Measurements from ENCODE around the gene CLSTN1.

Gene CLSTN1

DNA sequence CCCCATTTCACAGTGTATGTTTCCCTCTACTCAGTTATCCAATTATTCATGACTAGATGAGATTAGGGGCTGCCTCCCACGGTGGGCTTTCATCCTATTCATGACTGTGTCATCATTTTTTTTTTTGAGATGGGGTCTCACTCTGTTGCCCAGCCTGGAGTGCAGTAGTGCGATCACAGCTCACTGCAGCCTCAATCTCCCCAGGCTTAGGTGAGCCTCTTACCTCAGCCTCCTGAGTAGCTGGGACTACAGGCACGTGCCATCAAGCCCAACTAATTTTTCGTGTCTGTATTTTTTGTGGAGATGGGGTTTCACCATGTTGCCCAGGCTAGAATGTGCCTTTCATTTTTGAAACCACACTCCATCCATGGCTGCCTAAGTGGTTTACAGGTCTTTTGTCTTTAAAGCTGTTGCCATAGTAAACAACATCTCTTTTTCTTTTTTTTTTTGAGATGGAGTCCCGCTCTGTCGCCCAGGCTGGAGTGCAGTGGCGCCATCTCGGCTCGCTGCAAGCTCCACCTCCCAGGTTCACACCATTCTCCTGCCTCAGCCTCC is 112.2 kb downstream of the CLSTN1 start:
- TF ChIP-seq, protein P1, sequence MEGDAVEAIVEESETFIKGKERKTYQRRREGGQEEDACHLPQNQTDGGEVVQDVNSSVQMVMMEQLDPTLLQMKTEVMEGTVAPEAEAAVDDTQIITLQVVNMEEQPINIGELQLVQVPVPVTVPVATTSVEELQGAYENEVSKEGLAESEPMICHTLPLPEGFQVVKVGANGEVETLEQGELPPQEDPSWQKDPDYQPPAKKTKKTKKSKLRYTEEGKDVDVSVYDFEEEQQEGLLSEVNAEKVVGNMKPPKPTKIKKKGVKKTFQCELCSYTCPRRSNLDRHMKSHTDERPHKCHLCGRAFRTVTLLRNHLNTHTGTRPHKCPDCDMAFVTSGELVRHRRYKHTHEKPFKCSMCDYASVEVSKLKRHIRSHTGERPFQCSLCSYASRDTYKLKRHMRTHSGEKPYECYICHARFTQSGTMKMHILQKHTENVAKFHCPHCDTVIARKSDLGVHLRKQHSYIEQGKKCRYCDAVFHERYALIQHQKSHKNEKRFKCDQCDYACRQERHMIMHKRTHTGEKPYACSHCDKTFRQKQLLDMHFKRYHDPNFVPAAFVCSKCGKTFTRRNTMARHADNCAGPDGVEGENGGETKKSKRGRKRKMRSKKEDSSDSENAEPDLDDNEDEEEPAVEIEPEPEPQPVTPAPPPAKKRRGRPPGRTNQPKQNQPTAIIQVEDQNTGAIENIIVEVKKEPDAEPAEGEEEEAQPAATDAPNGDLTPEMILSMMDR (IDR thresholded peaks at IDR 0.05; ENCODE audit: low read length) = no peak
- no peak for TF ChIP-seq EZH2 (IDR thresholded peaks at IDR 0.05; ENCODE audit: borderline replicate concordance, low read length)
- Histone ChIP-seq H3K9me2 (ENCODE audit: low read depth, low read length) (no peaks in the 10 kb centered on the region), H3K9ac (ENCODE audit: low read length) (no peak overlapping the region), H3K4me3 (ENCODE audit: low read depth, low read length, poor library complexity, severe bottlenecking) (no peak overlapping the region), H3F3A (ENCODE audit: insufficient read depth, low read length) (peaks cover 3% of the 10 kb centered on the region; the same call in 1 of the 2 replicates), H3K4me1 (ENCODE audit: insufficient read depth, low read length, severe bottlenecking) (peaks cover 16% of the 10 kb centered on the region), H3K79me2 (ENCODE audit: insufficient read depth, low read length) (no peaks in the 10 kb centered on the region), H3K4me2 (ENCODE audit: low read length) (no peak overlapping the region), H3K27me3 (ENCODE audit: insufficient read depth, low read length) (no peaks in the 10 kb centered on the region), H4K20me1 (ENCODE audit: insufficient read depth, low read length) (no peaks in the 10 kb centered on the region), H3K36me3 (ENCODE audit: insufficient read depth, low read length) (peaks cover 37% of the 10 kb centered on the region; the same call in 1 of the 2 replicates), H2AFZ (ENCODE audit: low read length) (no peak overlapping the region), H3K27ac (ENCODE audit: low read depth, low read length, poor library complexity, severe bottlenecking) (no peak overlapping the region), H3K9me3 (ENCODE audit: low read length) (no peaks in the 10 kb centered on the region)

DNA sequence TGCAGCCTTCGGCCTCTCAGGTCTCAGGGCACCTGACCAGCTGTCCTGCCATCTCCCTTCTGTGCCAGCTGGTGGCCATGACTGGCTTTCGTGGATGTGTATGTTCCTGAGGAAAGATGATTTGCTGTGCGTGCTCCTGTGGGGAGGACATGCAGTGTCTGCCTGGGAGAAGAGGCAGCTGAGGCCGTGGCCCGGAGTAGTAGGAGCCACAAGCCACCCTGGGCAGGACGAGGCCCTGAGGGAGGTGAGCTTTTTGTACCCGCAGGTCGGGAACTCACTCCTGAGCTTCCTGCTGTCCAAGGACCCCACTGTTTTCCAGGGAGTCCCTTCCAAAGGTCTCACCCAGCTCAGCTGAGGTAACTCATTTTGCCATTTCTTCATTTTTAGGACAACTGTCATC is 113.7 kb downstream of the CLSTN1 start:
- Histone ChIP-seq H3K9me2 (ENCODE audit: low read depth, low read length) (no peaks in the 10 kb centered on the region), H2AFZ (ENCODE audit: low read length) (no peak overlapping the region), H3F3A (ENCODE audit: insufficient read depth, low read length) (peaks cover 3% of the 10 kb centered on the region; the same call in 1 of the 2 replicates), H3K36me3 (ENCODE audit: insufficient read depth, low read length) (peaks cover 30% of the 10 kb centered on the region; the same call in 1 of the 2 replicates), H3K4me2 (ENCODE audit: low read length) (no peak overlapping the region), H3K9ac (ENCODE audit: low read length) (no peak overlapping the region), H3K4me3 (ENCODE audit: low read depth, low read length, poor library complexity, severe bottlenecking) (no peak overlapping the region), H3K9me3 (ENCODE audit: low read length) (no peaks in the 10 kb centered on the region), H3K27ac (ENCODE audit: low read depth, low read length, poor library complexity, severe bottlenecking) (no peak overlapping the region), H3K27me3 (ENCODE audit: insufficient read depth, low read length) (no peaks in the 10 kb centered on the region), H4K20me1 (ENCODE audit: insufficient read depth, low read length) (no peaks in the 10 kb centered on the region), H3K4me1 (ENCODE audit: insufficient read depth, low read length, severe bottlenecking) (peaks cover 8% of the 10 kb centered on the region), H3K79me2 (ENCODE audit: insufficient read depth, low read length) (0 out of 2 replicates have a peak, but pooled peaks cover 3% of the 10 kb centered on the region)
- TF ChIP-seq, protein P1 (IDR thresholded peaks at IDR 0.05; ENCODE audit: low read length) = no peak
- no peak for TF ChIP-seq EZH2 (IDR thresholded peaks at IDR 0.05; ENCODE audit: borderline replicate concordance, low read length)

GRCh38 chr1:9706178-9706577 is 117.6 kb downstream of the CLSTN1 start:
- no peaks in the 10 kb centered on the region for H3F3A ChIP-seq (ENCODE audit: insufficient read depth, low read length)
- peaks cover 27% of the 10 kb centered on the region for H3K36me3 ChIP-seq (ENCODE audit: insufficient read depth, low read length)
- H3K79me2 ChIP-seq (ENCODE audit: insufficient read depth, low read length) = 0 out of 2 replicates have a peak, but pooled peaks cover 3% of the 10 kb centered on the region
- no peaks in the 10 kb centered on the region for H3K9me2 ChIP-seq (ENCODE audit: low read depth, low read length)
- H3K9me3 ChIP-seq (ENCODE audit: low read length) = 0 out of 2 replicates have a peak, but pooled peaks cover 2% of the 10 kb centered on the region
- no peaks in the 10 kb centered on the region for H4K20me1 ChIP-seq (ENCODE audit: insufficient read depth, low read length)
- no peak overlapping the region for H3K4me3 ChIP-seq (ENCODE audit: low read depth, low read length, poor library complexity, severe bottlenecking)
- H2AFZ ChIP-seq (ENCODE audit: low read length) = no peak overlapping the region
- H3K4me1 ChIP-seq (ENCODE audit: insufficient read depth, low read length, severe bottlenecking) = peaks cover 13% of the 10 kb centered on the region
- TF ChIP-seq EZH2 (IDR thresholded peaks at IDR 0.05; ENCODE audit: borderline replicate concordance, low read length) = no peak
- TF ChIP-seq, protein P1 (IDR thresholded peaks at IDR 0.05; ENCODE audit: low read length) = no peak
- H3K27ac ChIP-seq (ENCODE audit: low read depth, low read length, poor library complexity, severe bottlenecking) = no peak overlapping the region
- H3K9ac ChIP-seq (ENCODE audit: low read length) = no peak overlapping the region
- H3K27me3 ChIP-seq (ENCODE audit: insufficient read depth, low read length) = no peaks in the 10 kb centered on the region
- no peak overlapping the region for H3K4me2 ChIP-seq (ENCODE audit: low read length)

Data from OCI-LY1 (cell line).